ENCODE data around the gene SQOR.

SQOR gene

DNA sequence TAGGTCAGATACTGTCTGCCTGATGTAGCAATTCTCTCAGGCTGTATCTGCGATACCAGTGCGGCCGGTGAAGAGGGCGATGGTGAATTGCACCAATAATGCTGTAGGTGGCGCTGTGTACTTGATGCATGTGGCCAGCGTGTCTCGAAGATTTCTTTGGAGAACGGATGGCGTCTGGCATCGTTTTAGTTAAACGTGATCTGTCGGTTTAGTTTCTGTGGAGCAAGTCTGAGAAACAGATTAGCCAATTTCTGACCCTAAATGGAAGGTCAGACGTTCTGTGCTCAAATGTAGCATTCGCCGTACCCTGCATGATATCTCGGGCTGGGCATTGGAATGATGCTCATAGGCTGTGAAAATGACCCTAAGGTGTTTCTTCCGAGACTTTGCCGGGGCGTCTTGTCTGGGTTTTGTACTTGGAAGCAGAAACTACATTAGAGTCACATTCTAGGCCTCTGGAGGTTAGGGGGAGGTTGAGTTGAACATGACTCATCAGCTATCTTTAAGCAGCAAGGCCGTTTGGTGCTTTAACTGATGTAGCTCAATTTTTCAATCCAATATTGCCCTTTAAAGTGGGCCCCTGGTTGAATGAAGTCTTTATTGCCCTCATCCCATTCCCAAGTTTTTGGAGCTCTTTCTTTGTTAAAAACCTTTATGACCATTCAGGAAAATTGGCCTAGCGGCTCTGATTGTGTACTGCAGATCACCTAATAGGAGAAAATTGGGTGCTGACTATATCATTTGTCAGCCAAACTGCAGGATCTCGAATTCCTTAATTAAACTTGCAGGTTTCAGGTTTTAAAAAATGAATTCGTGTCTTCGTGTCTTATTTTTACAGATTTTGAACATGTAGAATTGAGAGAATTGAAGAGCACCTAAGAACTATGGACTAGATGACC is 80.0 kb downstream of the SQOR start:
- peak; percentile 9 for DNase-seq

DNA sequence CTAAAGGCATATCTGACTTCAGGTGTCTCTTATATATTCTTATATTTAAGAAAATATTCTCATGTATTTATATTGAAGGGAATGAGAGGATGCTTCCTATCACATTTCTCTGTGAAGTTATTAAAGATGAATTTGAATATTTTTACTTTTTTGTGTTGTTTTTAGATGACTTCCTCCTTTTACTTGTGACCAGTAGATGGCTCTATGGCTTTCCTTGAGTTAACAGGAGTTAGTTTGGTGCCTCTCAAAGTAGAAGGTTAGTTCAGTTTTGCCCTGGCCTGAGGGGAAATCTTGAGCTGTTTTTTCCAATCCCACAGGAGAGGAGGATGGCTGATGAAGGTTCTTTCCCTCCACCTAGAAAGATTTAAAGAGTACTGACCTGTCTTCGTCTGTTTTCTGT is 80.7 kb downstream of the SQOR start:
- no peak for DNase-seq

DNA sequence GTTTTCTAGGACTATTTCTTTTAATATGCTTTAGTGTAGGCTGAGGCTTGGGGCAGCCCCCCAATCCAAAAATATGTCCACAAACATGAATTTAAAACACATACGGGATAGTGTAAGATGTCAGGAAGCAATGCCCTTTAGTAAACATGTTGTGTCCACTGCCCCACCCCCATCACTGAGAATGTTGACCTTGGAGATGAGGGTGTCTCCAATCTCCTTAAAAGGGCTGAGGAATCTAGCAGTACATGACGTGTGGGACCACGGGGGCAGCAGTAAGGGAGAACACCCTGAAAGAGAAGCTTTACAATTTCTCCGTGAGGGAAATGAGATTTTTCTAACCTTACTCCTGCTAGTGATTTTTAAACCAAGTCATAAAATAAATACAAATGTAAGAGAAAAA is 84.7 kb downstream of the SQOR start:
- DNase-seq = no peak

DNA sequence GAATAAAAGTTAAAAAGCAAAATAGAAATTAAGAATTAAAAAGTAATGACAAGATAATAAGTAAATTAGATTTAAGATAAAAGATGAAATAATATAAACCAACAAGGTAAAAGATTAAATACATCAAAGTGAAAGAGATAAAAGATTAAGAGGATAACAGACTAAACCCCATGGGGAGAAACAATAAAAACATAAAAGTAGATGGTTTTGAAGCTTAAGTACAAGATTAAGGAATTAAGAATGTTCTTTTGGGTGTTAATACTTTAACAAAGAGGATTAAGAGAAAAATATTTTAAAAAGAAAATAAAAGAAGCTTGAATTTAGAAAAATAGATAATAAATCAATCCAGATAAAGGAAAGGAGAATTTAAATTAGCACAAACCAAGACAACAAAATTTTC is 85.4 kb downstream of the SQOR start:
- DNase-seq = no peak

DNA sequence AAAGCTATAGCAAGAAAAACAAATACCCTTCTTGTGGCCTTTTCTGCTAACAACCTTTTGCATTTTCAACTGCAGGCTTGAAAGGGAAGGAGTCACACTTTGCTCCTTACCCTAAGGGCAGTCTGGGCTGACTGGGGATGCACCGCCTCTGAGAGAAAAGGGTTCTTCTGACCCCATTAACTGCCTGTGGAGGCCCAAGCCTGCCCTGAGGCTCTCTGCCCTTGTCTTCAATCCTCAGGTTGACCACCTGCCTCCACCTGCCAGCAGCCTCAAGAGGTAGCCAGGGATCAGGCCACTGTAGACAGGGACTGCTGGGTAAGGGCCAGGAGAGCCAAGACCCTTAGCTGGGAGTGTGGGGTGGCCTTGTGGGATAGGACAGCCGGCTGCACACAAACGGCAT is 93.8 kb downstream of the SQOR start:
- no peak for DNase-seq

DNA sequence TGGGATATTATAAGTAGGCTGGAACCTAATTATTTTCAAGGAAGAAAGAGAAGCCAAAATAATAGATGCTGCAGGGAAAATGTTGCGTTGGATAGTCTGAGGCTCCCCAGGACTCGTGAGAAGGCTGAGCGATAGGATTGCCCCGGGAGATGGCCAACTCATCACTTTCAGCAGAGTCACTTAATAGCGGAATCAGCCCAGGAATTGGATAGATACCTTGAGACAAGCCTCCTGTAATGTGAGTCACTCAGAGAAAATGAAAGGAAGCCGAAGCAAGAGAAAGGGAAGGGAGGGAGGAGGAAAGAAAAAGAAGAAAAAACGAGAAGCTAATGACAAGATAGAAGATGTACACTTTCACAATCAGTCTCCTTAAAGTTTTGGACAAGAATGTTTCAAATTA is 94.3 kb downstream of the SQOR start:
- DNase-seq = no peak

DNA sequence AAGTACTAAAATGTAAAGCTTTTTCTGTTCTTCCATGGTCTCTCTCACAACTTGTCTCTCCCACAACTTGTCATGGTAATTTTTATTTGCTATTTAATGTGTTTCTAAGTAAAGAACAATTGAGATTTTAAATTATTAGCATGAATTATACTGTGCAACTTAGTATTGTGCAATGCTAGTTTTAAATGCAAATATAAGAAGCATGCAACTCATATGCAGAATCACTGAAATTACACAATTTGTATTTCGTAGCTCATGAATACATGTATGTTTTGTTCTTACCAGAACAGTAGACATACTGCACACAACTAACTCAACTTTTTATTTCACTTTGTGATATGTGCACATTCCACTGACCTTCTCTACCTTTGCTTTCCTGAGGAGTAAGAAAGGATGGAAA is 96.5 kb downstream of the SQOR start:
- no peak for DNase-seq

DNA sequence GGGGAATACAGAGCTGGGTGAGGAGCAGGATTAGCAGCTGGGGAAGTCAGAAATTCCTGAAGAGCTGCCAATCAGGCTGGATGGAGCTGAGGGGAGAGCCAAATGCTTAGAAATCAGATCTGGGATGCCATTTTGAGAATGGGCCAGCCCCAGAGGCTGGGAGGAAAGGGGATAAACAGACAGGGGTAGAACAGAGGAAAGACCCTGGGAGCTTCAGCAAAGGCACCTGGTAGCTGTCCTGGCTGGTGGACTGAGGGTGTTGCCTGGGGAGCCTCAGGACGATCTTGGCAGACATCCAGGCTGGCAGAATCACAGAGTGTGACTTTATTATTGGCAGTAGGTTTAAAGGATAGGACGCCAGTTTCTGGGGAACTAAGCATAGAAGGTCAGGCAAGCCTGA is 97.8 kb downstream of the SQOR start:
- DNase-seq = no peak

DNA sequence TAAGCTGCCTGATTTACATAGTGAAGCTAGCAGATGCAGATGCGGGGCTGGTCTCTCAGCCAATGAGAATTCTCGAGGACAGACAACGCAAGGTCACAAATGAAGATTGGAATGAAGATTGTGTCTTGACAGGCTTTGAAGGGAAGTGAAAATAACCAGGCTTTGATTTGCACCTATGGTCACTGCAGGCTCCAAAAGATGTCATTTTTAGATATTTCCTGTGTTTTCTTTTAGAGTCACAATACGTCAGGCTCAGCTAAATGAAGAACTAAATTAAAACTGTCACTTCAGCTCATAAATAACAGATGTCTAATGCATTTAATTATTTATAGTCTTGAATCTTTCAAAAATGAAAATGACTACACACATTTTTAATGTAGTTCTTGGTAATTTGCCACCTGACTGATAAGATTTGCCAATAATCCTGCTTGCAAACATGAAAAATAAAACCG is 99.5 kb downstream of the SQOR start:
- no peak for DNase-seq

All from NCI-H2107 (cell line).